ENCODE measurements around the gene MCM7. TPM values are rescaled to one million over a fixed set of nuclear protein-coding genes. Genes with fewer than 3 reads are reported as not detected.
A peak's percentile ranks its signal among the peaks of the same experiment; 100 is the strongest.

Gene MCM7
- polyA plus RNA-seq, 1 of the 3 experiments (the other 2 are of a cell fraction), result 241 TPM

DNA sequence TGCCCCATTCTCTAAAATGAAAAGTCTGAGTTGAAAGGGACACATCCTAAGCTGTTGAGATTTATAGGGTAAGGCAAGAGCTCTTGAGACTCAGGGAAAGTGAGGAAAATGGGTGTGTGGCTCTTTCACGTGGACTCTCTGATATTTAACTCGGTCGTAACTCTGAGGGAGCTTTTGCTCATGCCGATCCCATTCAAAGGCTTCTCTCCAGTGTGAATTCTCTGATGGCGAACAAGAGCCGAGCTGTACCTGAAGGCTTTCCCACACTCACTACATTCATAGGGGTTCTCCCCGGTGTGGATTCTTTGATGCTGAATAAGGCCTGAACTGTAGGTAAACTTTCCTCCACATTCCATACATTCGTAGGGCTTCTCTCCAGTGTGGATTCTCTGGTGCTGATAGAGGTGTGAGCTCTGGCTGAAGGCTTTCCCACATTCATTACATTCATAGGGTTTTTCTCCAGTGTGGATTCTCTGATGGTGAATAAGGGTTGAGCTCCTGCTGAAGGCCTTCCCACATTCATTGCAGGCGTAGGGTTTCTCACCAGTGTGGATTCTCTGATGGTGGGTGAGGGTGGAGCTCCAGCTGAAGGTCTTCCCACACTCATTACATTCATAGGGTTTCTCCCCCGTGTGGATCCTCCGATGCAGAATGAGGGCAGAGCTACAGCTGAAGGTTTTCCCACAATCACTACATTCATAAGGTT lies 30.0 kb downstream of the MCM7 start:
- H3K27me3 ChIP-seq (ENCODE audit: insufficient read depth), result no peaks in the 10 kb centered on the region
- DNase-seq, result no peak
- H3K4me2 ChIP-seq, result no peak overlapping the region
- H3K79me2 ChIP-seq (ENCODE audit: insufficient read depth), result peaks cover 31% of the 10 kb centered on the region
- H3K27ac ChIP-seq (ENCODE audit: low read depth in 2 of 2, low read length in 1 of 2), result no peak overlapping the region
- H4K20me1 ChIP-seq (ENCODE audit: insufficient read depth), result no peaks in the 10 kb centered on the region
- H3K9ac ChIP-seq, result no peak overlapping the region
- peak overlapping the region in 1 of 2 experiments; percentile 6; a peak in 1 of 4 replicates for H3K4me3 ChIP-seq (ENCODE audit: low read depth in 2 of 2, low read length in 1 of 2)
- H2AFZ ChIP-seq (ENCODE audit: low read depth), result no peak overlapping the region
- peaks cover 0 to 4% of the 10 kb centered on the region in 2 experiments; a peak in 1 of 4 replicates for H3K4me1 ChIP-seq (ENCODE audit: control insufficient read depth in 1 of 2, insufficient read depth in 2 of 2, low read depth in 1 of 2, low read length in 1 of 2)
- WGBS (ENCODE audit: low lambda C conversion rate), result 92% methylated on average over 11 of the region's 11 CpGs
- peaks cover 60 to 83% of the 10 kb centered on the region in 2 experiments for H3K36me3 ChIP-seq (replicated peaks in 1 of 2; ENCODE audit: control insufficient read depth in 1 of 2, insufficient read depth in 2 of 2, low read length in 1 of 2)
- ChIA-PET CTCF (interaction anchor here (0.7 to 3.2 kb wide), 8 partner anchors 10 to 142 kb away, joined by 3 to 21 read pairs (median 4); partner anchors contain the start of genes GJC3 and ZNF3), POLR2A (interaction anchor here (0.6 to 1.6 kb wide), 5 partner anchors 9 to 58 kb away, joined by 3 to 6 read pairs (median 4); no protein-coding TSS in a partner anchor)
- no peaks in the 10 kb centered on the region for H3K9me2 ChIP-seq
- peak; percentile 9; the same call in 1 of the 2 replicates for TF ChIP-seq POLR2AphosphoS5 (IDR thresholded peaks at IDR 0.05; ENCODE audit: low read depth, low read length)
- TF ChIP-seq, protein P1, sequence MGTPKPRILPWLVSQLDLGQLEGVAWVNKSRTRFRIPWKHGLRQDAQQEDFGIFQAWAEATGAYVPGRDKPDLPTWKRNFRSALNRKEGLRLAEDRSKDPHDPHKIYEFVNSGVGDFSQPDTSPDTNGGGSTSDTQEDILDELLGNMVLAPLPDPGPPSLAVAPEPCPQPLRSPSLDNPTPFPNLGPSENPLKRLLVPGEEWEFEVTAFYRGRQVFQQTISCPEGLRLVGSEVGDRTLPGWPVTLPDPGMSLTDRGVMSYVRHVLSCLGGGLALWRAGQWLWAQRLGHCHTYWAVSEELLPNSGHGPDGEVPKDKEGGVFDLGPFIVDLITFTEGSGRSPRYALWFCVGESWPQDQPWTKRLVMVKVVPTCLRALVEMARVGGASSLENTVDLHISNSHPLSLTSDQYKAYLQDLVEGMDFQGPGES (IDR thresholded peaks at IDR 0.05; ENCODE audit: low read depth, low read length), result no peak
- TF ChIP-seq, protein P2, sequence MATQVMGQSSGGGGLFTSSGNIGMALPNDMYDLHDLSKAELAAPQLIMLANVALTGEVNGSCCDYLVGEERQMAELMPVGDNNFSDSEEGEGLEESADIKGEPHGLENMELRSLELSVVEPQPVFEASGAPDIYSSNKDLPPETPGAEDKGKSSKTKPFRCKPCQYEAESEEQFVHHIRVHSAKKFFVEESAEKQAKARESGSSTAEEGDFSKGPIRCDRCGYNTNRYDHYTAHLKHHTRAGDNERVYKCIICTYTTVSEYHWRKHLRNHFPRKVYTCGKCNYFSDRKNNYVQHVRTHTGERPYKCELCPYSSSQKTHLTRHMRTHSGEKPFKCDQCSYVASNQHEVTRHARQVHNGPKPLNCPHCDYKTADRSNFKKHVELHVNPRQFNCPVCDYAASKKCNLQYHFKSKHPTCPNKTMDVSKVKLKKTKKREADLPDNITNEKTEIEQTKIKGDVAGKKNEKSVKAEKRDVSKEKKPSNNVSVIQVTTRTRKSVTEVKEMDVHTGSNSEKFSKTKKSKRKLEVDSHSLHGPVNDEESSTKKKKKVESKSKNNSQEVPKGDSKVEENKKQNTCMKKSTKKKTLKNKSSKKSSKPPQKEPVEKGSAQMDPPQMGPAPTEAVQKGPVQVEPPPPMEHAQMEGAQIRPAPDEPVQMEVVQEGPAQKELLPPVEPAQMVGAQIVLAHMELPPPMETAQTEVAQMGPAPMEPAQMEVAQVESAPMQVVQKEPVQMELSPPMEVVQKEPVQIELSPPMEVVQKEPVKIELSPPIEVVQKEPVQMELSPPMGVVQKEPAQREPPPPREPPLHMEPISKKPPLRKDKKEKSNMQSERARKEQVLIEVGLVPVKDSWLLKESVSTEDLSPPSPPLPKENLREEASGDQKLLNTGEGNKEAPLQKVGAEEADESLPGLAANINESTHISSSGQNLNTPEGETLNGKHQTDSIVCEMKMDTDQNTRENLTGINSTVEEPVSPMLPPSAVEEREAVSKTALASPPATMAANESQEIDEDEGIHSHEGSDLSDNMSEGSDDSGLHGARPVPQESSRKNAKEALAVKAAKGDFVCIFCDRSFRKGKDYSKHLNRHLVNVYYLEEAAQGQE (IDR thresholded peaks at IDR 0.05; ENCODE audit: low read depth, low read length), result no peak
- TF ChIP-seq TEAD4 (IDR thresholded peaks at IDR 0.05; ENCODE audit: borderline replicate concordance, insufficient read depth), result 0 out of 2 replicates have a peak, but pooled peaks have one; percentile 10
- no peak for TF ChIP-seq YY1 (IDR thresholded peaks at IDR 0.05; ENCODE audit: low read depth)
- TF ChIP-seq TCF12 (IDR thresholded peaks at IDR 0.05), result 0 out of 2 replicates have a peak, but pooled peaks have one; percentile 3
- TF ChIP-seq GABPA (IDR thresholded peaks at IDR 0.05; ENCODE audit: low read depth), result no peak
- TF ChIP-seq, protein P3, sequence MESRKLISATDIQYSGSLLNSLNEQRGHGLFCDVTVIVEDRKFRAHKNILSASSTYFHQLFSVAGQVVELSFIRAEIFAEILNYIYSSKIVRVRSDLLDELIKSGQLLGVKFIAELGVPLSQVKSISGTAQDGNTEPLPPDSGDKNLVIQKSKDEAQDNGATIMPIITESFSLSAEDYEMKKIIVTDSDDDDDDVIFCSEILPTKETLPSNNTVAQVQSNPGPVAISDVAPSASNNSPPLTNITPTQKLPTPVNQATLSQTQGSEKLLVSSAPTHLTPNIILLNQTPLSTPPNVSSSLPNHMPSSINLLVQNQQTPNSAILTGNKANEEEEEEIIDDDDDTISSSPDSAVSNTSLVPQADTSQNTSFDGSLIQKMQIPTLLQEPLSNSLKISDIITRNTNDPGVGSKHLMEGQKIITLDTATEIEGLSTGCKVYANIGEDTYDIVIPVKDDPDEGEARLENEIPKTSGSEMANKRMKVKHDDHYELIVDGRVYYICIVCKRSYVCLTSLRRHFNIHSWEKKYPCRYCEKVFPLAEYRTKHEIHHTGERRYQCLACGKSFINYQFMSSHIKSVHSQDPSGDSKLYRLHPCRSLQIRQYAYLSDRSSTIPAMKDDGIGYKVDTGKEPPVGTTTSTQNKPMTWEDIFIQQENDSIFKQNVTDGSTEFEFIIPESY (IDR thresholded peaks at IDR 0.05; ENCODE audit: borderline replicate concordance, low read depth), result 0 out of 2 replicates have a peak, but pooled peaks have one; percentile 22
- H3F3A ChIP-seq (replicated peaks; ENCODE audit: insufficient read depth), result peaks cover 35% of the 10 kb centered on the region
- H3K9me3 ChIP-seq, result peaks cover 39% of the 10 kb centered on the region

Measured in SK-N-SH (cell line).